ENCODE data around the gene MYO18A. TPM values are rescaled to one million over a fixed set of nuclear protein-coding genes. Genes with fewer than 3 reads are reported as not detected.
"Not testable (repeated sequence)": the region's sequence is repeated elsewhere in the genome, so short reads cannot be mapped to it uniquely, and the experiment has no call there.

The MYO18A gene
- total RNA-seq: 96.8 and 98.8 TPM in 2 replicates

- intact Hi-C loops (cut with micrococcal nuclease): loop anchor here (1.0 to 2.0 kb wide), 6 partner anchors 25 to 114 kb away; partner anchors contain the start of gene NUFIP2
Observed at GRCh38 chr17:29180034-29180787, at the start of gene MYO18A. Gene MYO18A, minus strand, starts transcription at chr17:29180398. Its CDS starts 13,458 bp downstream, at chr17:29166940.

GRCh38 chr17:29225396-29225795 lies 45.2 kb upstream of the MYO18A start:
- intact Hi-C loops (cut with micrococcal nuclease): no loop called here

GRCh38 chr17:29221338-29221737 lies 41.1 kb upstream of the MYO18A start:
- intact Hi-C loops (cut with micrococcal nuclease): not testable (repeated sequence)

- intact Hi-C loops (cut with micrococcal nuclease): loop anchor here (1.0 kb wide), 4 partner anchors 70 to 95 kb away; partner anchors contain the start of gene NUFIP2
Observed at GRCh38 chr17:29219378-29220047, 39.3 kb upstream of the MYO18A start.

GRCh38 chr17:29216856-29217255 lies 36.7 kb upstream of the MYO18A start:
- intact Hi-C loops (cut with micrococcal nuclease): no loop called here

GRCh38 chr17:29216181-29216580 lies 36.0 kb upstream of the MYO18A start:
- intact Hi-C loops (cut with micrococcal nuclease): no loop called here

- intact Hi-C loops (cut with micrococcal nuclease): no loop called here
Observed at GRCh38 chr17:29215717-29216116, 35.5 kb upstream of the MYO18A start.

- intact Hi-C loops (cut with micrococcal nuclease): no loop called here
Observed at GRCh38 chr17:29215174-29215573, 35.0 kb upstream of the MYO18A start.

- intact Hi-C loops (cut with micrococcal nuclease): no loop called here
Observed at GRCh38 chr17:29214215-29215146, 34.3 kb upstream of the MYO18A start.

GRCh38 chr17:29212681-29213121 lies 32.5 kb upstream of the MYO18A start:
- intact Hi-C loops (cut with micrococcal nuclease): no loop called here

- intact Hi-C loops (cut with micrococcal nuclease): no loop called here
Observed at GRCh38 chr17:29212094-29212631, 32.0 kb upstream of the MYO18A start.

- intact Hi-C loops (cut with micrococcal nuclease): no loop called here
Observed at GRCh38 chr17:29210879-29211278, 30.7 kb upstream of the MYO18A start.

GRCh38 chr17:29209073-29209472 lies 28.9 kb upstream of the MYO18A start:
- intact Hi-C loops (cut with micrococcal nuclease): no loop called here

GRCh38 chr17:29207975-29208374 lies 27.8 kb upstream of the MYO18A start:
- intact Hi-C loops (cut with micrococcal nuclease): no loop called here

GRCh38 chr17:29205047-29205446 lies 24.8 kb upstream of the MYO18A start:
- intact Hi-C loops (cut with micrococcal nuclease): no loop called here

- intact Hi-C loops (cut with micrococcal nuclease): not testable (repeated sequence)
Observed at GRCh38 chr17:29204068-29204804, 24.0 kb upstream of the MYO18A start.

GRCh38 chr17:29197516-29198272 lies 17.5 kb upstream of the MYO18A start:
- intact Hi-C loops (cut with micrococcal nuclease): no loop called here

- intact Hi-C loops (cut with micrococcal nuclease): no loop called here
Observed at GRCh38 chr17:29196769-29197515, 16.7 kb upstream of the MYO18A start.
